Peyer's patch (tissue), 4 donors: Measurements from ENCODE around the gene ERC2. TPM values are rescaled to one million over a fixed set of nuclear protein-coding genes. Genes with fewer than 3 reads are reported as not detected.

Source experiments
- DNase-seq, 3 donors: peaks; one replicate each; pipeline ENCODE4 v3.0.0-alpha.2; 2017 to 2019
- H3K27ac ChIP-seq, 4 donors: fragments of 200-600 bp; sonication (generic); one replicate each; pipeline ENCODE4 v1.5.1; 2016 to 2019
- H3K27me3 ChIP-seq, 2 donors: fragments of 200-600 bp; sonication (generic); one replicate each; pipeline ENCODE4 v1.5.1; 2019
- H3K36me3 ChIP-seq, 3 donors: fragments of 200-600 bp; sonication (generic); one replicate each; pipeline ENCODE4 v1.5.1; 2016 to 2019
- H3K4me1 ChIP-seq, 4 donors: fragments of 200-600 bp; sonication (generic); one replicate each; pipeline ENCODE4 v1.5.1; 2016 to 2019
- H3K4me3 ChIP-seq, 4 donors: fragments of 200-600 bp; sonication (generic); 1 replicate in 3 of 4; 2 replicates in 1 of 4; pipeline ENCODE4 v1.5.1; 2016 to 2019; ENCODE audit warnings: mild to moderate bottlenecking in 1 of 4
- H3K9me3 ChIP-seq, 4 donors: fragments of 200-600 bp; sonication (generic); one replicate each; pipeline ENCODE4 v1.5.1; 2016 to 2019; ENCODE audit warnings: mild to moderate bottlenecking in 1 of 4
- CTCF ChIP-seq, 6 experiments: fragments of 450-650 bp in 4 of 6; fragments of 200-600 bp in 2 of 6; sonication (generic) in 1 of 6; IDR thresholded peaks; one replicate each; pipeline ENCODE4 v1.5.1; 2017 to 2019; ENCODE audit warnings: antibody characterized with exemption in 6 of 6, mild to moderate bottlenecking in 3 of 6, moderate library complexity in 1 of 6
- POLR2A ChIP-seq, 2 donors: fragments of 450-650 bp; IDR thresholded peaks; one replicate each; pipeline ENCODE4 v1.5.1; 2017; ENCODE audit warnings: antibody characterized with exemption in 2 of 2, mild to moderate bottlenecking in 2 of 2, moderate library complexity in 2 of 2
- total RNA-seq, 4 donors: library from RNA; depleted of rRNA; stranded (reverse); fragments of >200 nt; gene quantifications; one replicate each; pipeline ENCODE4 v1.1.0, GENCODE V29; 2016

The ERC2 gene
- total RNA-seq, 4 donors from 2014 or later = 0.18 to 0.83 TPM; not detected in 2

GRCh38 chr3:55526332-55527030 lies 941.8 kb downstream of the ERC2 start:
- no peak for DNase-seq
- no peaks in the 10 kb centered on the region for H3K4me1 ChIP-seq
- H3K27me3 ChIP-seq = no peaks in the 10 kb centered on the region
- no peak overlapping the region for H3K27ac ChIP-seq
- H3K4me3 ChIP-seq = no peak overlapping the region
- H3K36me3 ChIP-seq = no peaks in the 10 kb centered on the region
- no peak for TF ChIP-seq POLR2A (IDR thresholded peaks at IDR 0.05)
- TF ChIP-seq CTCF (IDR thresholded peaks at IDR 0.05) = no peak
- no peaks in the 10 kb centered on the region for H3K9me3 ChIP-seq

GRCh38 chr3:55525436-55525835 lies 942.8 kb downstream of the ERC2 start:
- TF ChIP-seq CTCF (IDR thresholded peaks at IDR 0.05) = no peak
- TF ChIP-seq POLR2A (IDR thresholded peaks at IDR 0.05) = no peak
- no peak for DNase-seq
- H3K27ac ChIP-seq = no peak overlapping the region
- H3K4me3 ChIP-seq = no peak overlapping the region
- no peaks in the 10 kb centered on the region for H3K4me1 ChIP-seq
- H3K9me3 ChIP-seq = no peaks in the 10 kb centered on the region
- H3K36me3 ChIP-seq = no peaks in the 10 kb centered on the region
- H3K27me3 ChIP-seq = no peaks in the 10 kb centered on the region

GRCh38 chr3:55524565-55525244 lies 943.6 kb downstream of the ERC2 start:
- Histone ChIP-seq H3K36me3 (no peaks in the 10 kb centered on the region), H3K27me3 (no peaks in the 10 kb centered on the region), H3K27ac (no peak overlapping the region), H3K4me1 (no peaks in the 10 kb centered on the region), H3K4me3 (no peak overlapping the region), H3K9me3 (no peaks in the 10 kb centered on the region)
- DNase-seq = no peak
- no peak for TF ChIP-seq POLR2A (IDR thresholded peaks at IDR 0.05)
- no peak for TF ChIP-seq CTCF (IDR thresholded peaks at IDR 0.05)

GRCh38 chr3:55523471-55523870 lies 944.8 kb downstream of the ERC2 start:
- no peaks in the 10 kb centered on the region for H3K4me1 ChIP-seq
- no peaks in the 10 kb centered on the region for H3K27me3 ChIP-seq
- H3K36me3 ChIP-seq = no peaks in the 10 kb centered on the region
- no peaks in the 10 kb centered on the region for H3K9me3 ChIP-seq
- no peak for TF ChIP-seq POLR2A (IDR thresholded peaks at IDR 0.05)
- no peak for TF ChIP-seq CTCF (IDR thresholded peaks at IDR 0.05)
- H3K4me3 ChIP-seq = no peak overlapping the region
- H3K27ac ChIP-seq = no peak overlapping the region
- DNase-seq = no peak

GRCh38 chr3:55521738-55522421 lies 946.4 kb downstream of the ERC2 start:
- H3K9me3 ChIP-seq = no peaks in the 10 kb centered on the region
- H3K27ac ChIP-seq = no peak overlapping the region
- no peaks in the 10 kb centered on the region for H3K27me3 ChIP-seq
- H3K4me1 ChIP-seq = no peaks in the 10 kb centered on the region
- no peak for DNase-seq
- no peak for TF ChIP-seq CTCF (IDR thresholded peaks at IDR 0.05)
- no peak for TF ChIP-seq POLR2A (IDR thresholded peaks at IDR 0.05)
- no peak overlapping the region for H3K4me3 ChIP-seq
- H3K36me3 ChIP-seq = no peaks in the 10 kb centered on the region
